Measurements from ENCODE around the gene ZNF511.

DNA sequence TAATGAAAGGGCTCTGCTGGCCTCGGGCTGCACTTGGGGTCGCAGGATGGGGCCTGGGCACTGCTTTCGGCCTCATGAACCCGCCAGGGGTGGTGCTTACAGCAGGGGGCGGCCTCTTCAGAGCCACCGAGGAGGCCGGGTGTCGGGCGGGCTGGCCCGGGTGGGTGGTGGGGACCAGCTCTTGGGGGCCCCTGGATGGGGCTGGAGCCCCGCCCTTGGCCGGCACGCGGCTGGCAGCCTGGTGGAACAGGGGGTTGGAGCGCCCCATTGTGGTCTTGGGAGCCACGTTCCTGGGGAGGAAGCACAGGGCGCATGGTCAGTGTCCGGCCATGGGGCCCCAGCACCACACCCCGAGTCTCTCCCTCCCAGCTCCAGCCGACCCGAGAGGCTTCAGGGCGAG lies 40.9 kb upstream of the ZNF511 start:
- no peak for TF ChIP-seq POLR2A (IDR thresholded peaks at IDR 0.05)
- TF ChIP-seq CTCF (IDR thresholded peaks at IDR 0.05) = no peak

Data from upper lobe of left lung (tissue), 4 donors.